HG03460 (cell line): ENCODE results near the gene PLPP4.

Experiments
- ATAC-seq: cut with Tn5 transposase; IDR thresholded peaks from one replicate; pipeline ENCODE4 v1.9.1; 2021; ENCODE audit not compliant: unreplicated experiment

PLPP4 gene

GRCh38 chr10:120456143-120456625, 843 bp upstream of the PLPP4 start:
- ATAC-seq, result no peak

GRCh38 chr10:120457431-120458172, 575 bp downstream of the PLPP4 start:
- ATAC-seq, result no peak

GRCh38 chr10:120458432-120458831, 1.4 kb downstream of the PLPP4 start:
- no peak for ATAC-seq

GRCh38 chr10:120459185-120459584, 2.2 kb downstream of the PLPP4 start:
- ATAC-seq, result no peak

GRCh38 chr10:120460186-120460585, 3.2 kb downstream of the PLPP4 start:
- ATAC-seq, result no peak

GRCh38 chr10:120460776-120461175, 3.7 kb downstream of the PLPP4 start:
- ATAC-seq, result no peak

- no peak for ATAC-seq
Observed at GRCh38 chr10:120462018-120462682, 5.1 kb downstream of the PLPP4 start.

- no peak for ATAC-seq
Observed at GRCh38 chr10:120465138-120465537, 8.1 kb downstream of the PLPP4 start.

GRCh38 chr10:120466006-120466405, 9.0 kb downstream of the PLPP4 start:
- ATAC-seq, result no peak

- no peak for ATAC-seq
Observed at GRCh38 chr10:120473593-120473992, 16.6 kb downstream of the PLPP4 start.

GRCh38 chr10:120474956-120475355, 17.9 kb downstream of the PLPP4 start:
- ATAC-seq, result no peak

GRCh38 chr10:120475844-120476791, 19.1 kb downstream of the PLPP4 start:
- no peak for ATAC-seq

GRCh38 chr10:120477021-120477742, 20.2 kb downstream of the PLPP4 start:
- no peak for ATAC-seq

GRCh38 chr10:120477743-120478141, 20.7 kb downstream of the PLPP4 start:
- no peak for ATAC-seq

- no peak for ATAC-seq
Observed at GRCh38 chr10:120478386-120478785, 21.4 kb downstream of the PLPP4 start.

- no peak for ATAC-seq
Observed at GRCh38 chr10:120479506-120479905, 22.5 kb downstream of the PLPP4 start.

- no peak for ATAC-seq
Observed at GRCh38 chr10:120480065-120480600, 23.1 kb downstream of the PLPP4 start.

GRCh38 chr10:120480848-120481247, 23.8 kb downstream of the PLPP4 start:
- ATAC-seq, result no peak

GRCh38 chr10:120483006-120483405, 26.0 kb downstream of the PLPP4 start:
- no peak for ATAC-seq

- no peak for ATAC-seq
Observed at GRCh38 chr10:120483651-120484301, 26.7 kb downstream of the PLPP4 start.
